Osteoblast (primary cell): ENCODE results near the gene CFAP43. TPM values are rescaled to one million over a fixed set of nuclear protein-coding genes. Genes with fewer than 3 reads are reported as not detected.

Experiments used
- DNase-seq: peaks from one replicate; pipeline ENCODE4 v3.0.0; 2011; ENCODE audit warnings: low spot score, mixed read lengths; ENCODE audit not compliant: insufficient read length; ENCODE audit errors: missing footprints
- H2AFZ ChIP-seq: 2 replicates; pipeline ENCODE4 v1.6.0; 2011; ENCODE audit warnings: mild to moderate bottlenecking, low read length
- H3K27ac ChIP-seq: 2 replicates; pipeline ENCODE4 v1.5.1; 2011; ENCODE audit warnings: mild to moderate bottlenecking, low read depth, low read length, moderate library complexity
- H3K27me3 ChIP-seq: 2 replicates; pipeline ENCODE4 v1.6.0; 2012; ENCODE audit warnings: mild to moderate bottlenecking, control low read depth, inconsistent platforms, low read length, moderate library complexity; ENCODE audit not compliant: insufficient read depth
- H3K36me3 ChIP-seq: 2 replicates; pipeline ENCODE4 v1.5.1; 2011; ENCODE audit warnings: mild to moderate bottlenecking, low read length, control low read depth, moderate library complexity; ENCODE audit not compliant: insufficient read depth
- H3K4me1 ChIP-seq: 2 replicates; pipeline ENCODE4 v1.5.1; 2011; ENCODE audit warnings: mild to moderate bottlenecking, low read length, control low read depth, moderate library complexity; ENCODE audit not compliant: insufficient read depth
- H3K4me2 ChIP-seq: 2 replicates; pipeline ENCODE4 v1.6.0; 2011; ENCODE audit warnings: mild to moderate bottlenecking, low read length; ENCODE audit not compliant: insufficient read depth
- H3K4me3 ChIP-seq: fragments of 200-600 bp; sonication (generic); 3 replicates; pipeline ENCODE4 v1.5.1; 2012; ENCODE audit warnings: mild to moderate bottlenecking, low read length, inconsistent platforms; ENCODE audit not compliant: insufficient read depth
- H3K79me2 ChIP-seq: 2 replicates; pipeline ENCODE4 v1.6.0; 2012; ENCODE audit warnings: mild to moderate bottlenecking, low read length, control low read depth, inconsistent platforms; ENCODE audit not compliant: insufficient read depth
- H3K9me3 ChIP-seq: 2 replicates; pipeline ENCODE4 v1.5.1; 2011; ENCODE audit warnings: low read depth, low read length, control low read depth
- H4K20me1 ChIP-seq: 2 replicates; pipeline ENCODE4 v1.6.0; 2012; ENCODE audit warnings: mild to moderate bottlenecking, low read length, control low read depth; ENCODE audit not compliant: insufficient read depth
- CTCF ChIP-seq: IDR thresholded peaks from 2 replicates; pipeline ENCODE4 v1.5.1; 2011; ENCODE audit warnings: mild to moderate bottlenecking, low read depth, low read length, moderate library complexity; ENCODE audit errors: extremely low read depth
- total RNA-seq: library from RNA; depleted of rRNA; stranded (reverse); fragments of >200 nt; gene quantifications from 2 replicates; pipeline ENCODE4 v1.2.3, GENCODE V29; 2012

Gene CFAP43
- total RNA-seq, 1 donor = 0.36 TPM

GRCh38 chr10:104276192-104276591, 44.0 kb upstream of the CFAP43 start:
- H2AFZ ChIP-seq = no peak overlapping the region
- H3K79me2 ChIP-seq = no peaks in the 10 kb centered on the region
- no peaks in the 10 kb centered on the region for H3K27me3 ChIP-seq
- no peaks in the 10 kb centered on the region for H3K36me3 ChIP-seq
- no peak overlapping the region for H3K4me2 ChIP-seq
- DNase-seq = no peak
- no peak overlapping the region for H3K27ac ChIP-seq
- no peaks in the 10 kb centered on the region for H3K9me3 ChIP-seq
- no peaks in the 10 kb centered on the region for H4K20me1 ChIP-seq
- no peak for TF ChIP-seq CTCF
- peaks cover 25% of the 10 kb centered on the region for H3K4me1 ChIP-seq
- no peak overlapping the region for H3K4me3 ChIP-seq

DNA sequence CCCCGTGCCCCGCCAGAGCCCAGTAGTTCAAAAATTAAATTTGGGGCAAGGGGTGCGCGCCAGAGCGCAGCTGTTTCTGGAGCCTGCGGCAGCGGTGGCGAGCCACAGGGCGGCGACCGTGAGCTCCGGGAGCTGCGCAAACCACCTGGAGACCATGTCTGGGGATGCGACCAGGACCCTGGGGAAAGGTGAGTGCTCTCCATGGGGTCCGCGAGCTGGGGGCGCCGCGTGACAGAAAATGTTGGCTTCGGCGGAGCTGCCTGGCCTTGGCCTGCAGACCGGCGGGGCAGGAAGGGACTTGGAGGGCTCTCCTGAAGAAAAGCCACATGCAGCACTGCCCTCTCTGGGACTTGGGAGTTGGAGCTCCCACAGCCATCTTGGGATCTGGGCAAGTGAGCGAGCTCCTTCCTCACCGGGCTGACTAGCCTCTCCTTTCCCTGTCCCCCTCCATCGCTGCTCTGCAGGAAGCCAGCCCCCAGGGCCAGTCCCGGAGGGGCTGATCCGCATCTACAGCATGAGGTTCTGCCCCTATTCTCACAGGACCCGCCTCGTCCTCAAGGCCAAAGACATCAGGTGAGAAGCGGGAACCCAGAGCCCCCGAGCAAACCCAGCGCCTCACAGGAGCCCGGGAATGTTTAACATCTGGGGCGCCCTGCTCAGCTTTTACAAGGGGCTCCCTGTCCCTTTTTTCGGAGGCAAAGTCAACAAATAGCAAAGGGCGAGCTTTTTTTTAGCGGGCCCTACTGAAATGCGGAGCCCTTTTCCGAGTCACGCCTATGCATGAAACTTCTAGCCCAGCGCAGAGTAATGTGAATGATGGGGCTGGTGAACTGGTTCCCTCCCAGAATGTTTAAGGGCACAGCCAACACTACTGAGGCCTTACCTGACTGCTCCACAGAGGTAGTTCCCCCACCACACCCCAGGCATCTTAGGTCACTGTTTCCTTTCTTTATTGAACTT, 42.9 kb upstream of the CFAP43 start:
- peak; percentile 89 for DNase-seq
- H2AFZ ChIP-seq = peak overlapping the region; percentile 93

DNA sequence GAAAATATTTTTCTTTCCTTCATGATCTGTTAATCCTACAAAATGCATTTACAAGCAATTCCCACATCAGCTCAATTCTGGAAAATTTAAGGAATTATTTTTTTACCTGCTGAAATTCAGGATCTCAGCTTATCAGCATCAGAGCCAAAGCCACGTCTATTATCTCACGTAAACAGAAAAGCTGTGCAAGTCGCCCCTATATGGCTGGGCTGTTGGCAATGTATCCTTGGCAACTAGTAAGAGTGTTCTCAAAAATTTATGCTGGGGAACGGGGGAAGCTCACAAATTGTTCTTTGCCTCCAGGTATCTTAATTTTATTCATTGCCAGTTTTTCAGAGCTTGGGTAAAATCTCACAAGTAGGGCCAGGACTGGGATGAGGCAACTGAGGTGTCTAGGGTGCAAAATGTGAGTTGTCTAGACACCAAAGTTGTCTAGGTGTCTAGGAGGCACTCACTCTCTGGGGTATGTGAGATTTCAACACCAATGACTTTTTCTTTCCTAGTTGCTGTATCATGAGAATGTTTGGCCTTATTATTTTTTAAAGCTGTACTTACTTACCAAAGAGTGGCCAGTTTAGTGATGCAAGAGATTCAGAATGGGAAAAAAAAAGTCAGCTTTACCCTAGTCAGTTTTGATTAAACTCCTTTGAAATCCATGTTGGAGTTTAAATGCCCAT, 41.9 kb upstream of the CFAP43 start:
- H3K4me3 ChIP-seq = no peak overlapping the region
- peak; percentile 58 for DNase-seq
- peak overlapping the region; percentile 93 for H2AFZ ChIP-seq
- peaks cover 32% of the 10 kb centered on the region for H3K4me1 ChIP-seq
- no peaks in the 10 kb centered on the region for H3K36me3 ChIP-seq
- no peaks in the 10 kb centered on the region for H3K27me3 ChIP-seq
- peak overlapping the region; percentile 66 for H3K27ac ChIP-seq
- H4K20me1 ChIP-seq = no peaks in the 10 kb centered on the region
- peak overlapping the region; percentile 86 for H3K4me2 ChIP-seq
- H3K9me3 ChIP-seq = no peaks in the 10 kb centered on the region
- no peaks in the 10 kb centered on the region for H3K79me2 ChIP-seq
- no peak for TF ChIP-seq CTCF

More for the DNA sequence above, 42.9 kb upstream of the CFAP43 start:
- Histone ChIP-seq H3K27me3 (no peaks in the 10 kb centered on the region), H3K27ac (peak overlapping the region; percentile 66), H3K4me2 (peak overlapping the region; percentile 86), H3K36me3 (no peaks in the 10 kb centered on the region), H4K20me1 (no peaks in the 10 kb centered on the region), H3K9me3 (no peaks in the 10 kb centered on the region), H3K79me2 (no peaks in the 10 kb centered on the region), H3K4me1 (peaks cover 25% of the 10 kb centered on the region), H3K4me3 (peak overlapping the region; percentile 76)
- peak; percentile 82 for TF ChIP-seq CTCF

DNA sequence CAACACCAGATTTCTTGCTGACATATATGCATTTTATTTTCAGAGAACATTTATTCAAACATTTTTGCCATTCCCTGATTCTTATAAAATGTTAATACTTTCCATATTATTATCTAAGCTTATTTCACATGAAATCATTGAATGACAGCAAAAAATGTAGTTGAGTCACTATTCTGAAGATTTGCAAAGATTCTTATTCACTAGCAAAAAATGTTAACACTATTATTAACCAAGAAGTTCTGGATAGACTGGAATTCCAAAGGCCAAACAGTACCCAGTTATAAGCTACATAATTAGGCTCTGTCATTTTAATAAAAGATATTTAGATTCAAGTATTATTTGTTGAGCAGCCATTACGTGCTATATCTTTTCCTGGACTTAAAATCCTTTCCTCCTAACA, 41.1 kb upstream of the CFAP43 start:
- peak overlapping the region; percentile 66 for H3K27ac ChIP-seq
- TF ChIP-seq CTCF = no peak
- H2AFZ ChIP-seq = no peak overlapping the region
- no peaks in the 10 kb centered on the region for H3K27me3 ChIP-seq
- peak overlapping the region; percentile 19 for H3K4me2 ChIP-seq
- no peak overlapping the region for H3K4me3 ChIP-seq
- peaks cover 34% of the 10 kb centered on the region for H3K4me1 ChIP-seq
- H4K20me1 ChIP-seq = no peaks in the 10 kb centered on the region
- no peaks in the 10 kb centered on the region for H3K79me2 ChIP-seq
- peaks cover 3% of the 10 kb centered on the region for H3K36me3 ChIP-seq
- no peaks in the 10 kb centered on the region for H3K9me3 ChIP-seq
- DNase-seq = peak; percentile 76
